ENCODE measurements around the gene SPP2.

DNA sequence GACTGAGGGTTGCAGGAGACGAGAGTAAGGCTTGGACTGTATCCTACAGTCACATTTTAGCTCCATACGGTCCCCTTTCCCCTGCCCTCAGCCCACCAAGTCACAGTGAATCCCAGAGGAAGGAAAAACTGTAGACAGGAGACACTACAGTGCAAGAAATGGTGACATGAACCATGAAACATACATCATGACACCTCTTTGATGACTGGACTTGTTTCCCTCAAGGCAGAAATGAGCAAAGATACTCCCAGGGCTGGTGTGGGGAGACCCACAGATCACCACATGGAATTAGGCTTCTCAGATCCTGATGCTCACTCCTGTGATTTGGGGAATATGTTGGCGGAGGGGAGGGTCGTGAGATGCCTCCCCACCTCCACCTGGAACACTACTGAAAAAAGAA lies 48.2 kb upstream of the SPP2 start:
- no peak for TF ChIP-seq POLR2AphosphoS5 (IDR thresholded peaks at IDR 0.05; ENCODE audit: borderline replicate concordance, low read depth, low read length)
- no peak for TF ChIP-seq EZH2 (IDR thresholded peaks at IDR 0.05)
